ENCODE measurements around the gene NDUFB4. TPM values are rescaled to one million over a fixed set of nuclear protein-coding genes. Genes with fewer than 3 reads are reported as not detected.

The NDUFB4 gene
- total RNA-seq, result 100 to 1,000 TPM in 1 of 4 donors, 10 to 100 TPM in 3; 46.9 to 128 (median 87.8) TPM

DNA sequence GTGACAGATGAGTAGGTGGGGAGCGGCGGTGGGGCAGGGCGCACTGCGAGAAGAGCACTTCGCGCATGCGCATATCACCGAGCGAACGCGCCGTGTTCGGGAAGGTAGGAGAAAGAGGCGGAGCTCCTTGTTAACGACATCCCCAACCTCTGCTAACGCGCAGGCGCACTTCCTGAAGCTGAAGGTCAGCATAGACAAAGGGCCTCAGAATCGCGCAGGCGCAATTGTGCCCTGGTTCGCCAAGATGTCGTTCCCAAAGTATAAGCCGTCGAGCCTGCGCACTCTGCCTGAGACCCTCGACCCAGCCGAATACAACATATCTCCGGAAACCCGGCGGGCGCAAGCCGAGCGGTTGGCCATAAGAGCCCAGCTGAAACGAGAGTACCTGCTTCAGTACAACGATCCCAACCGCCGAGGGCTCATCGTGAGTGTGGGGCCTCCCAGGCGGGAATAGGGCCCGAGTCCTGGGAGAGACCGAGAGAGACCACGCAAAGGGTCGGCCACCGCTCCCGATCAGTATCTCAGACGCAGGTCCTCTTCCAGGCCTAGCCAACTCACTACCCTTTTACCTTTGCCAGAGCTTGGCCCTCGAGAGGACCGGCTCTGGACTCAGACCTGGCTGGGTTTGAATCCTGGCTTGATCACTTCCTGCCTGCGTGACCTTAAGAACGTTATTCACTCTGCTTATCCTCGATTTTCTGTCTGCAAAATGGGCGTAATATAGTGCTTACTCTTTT, at the start of gene NDUFB4:
NDUFB4 (plus strand) TSS at position 221 of the 737 bp plus-strand sequence; CDS start at position 245, 24 bp downstream.
- TF ChIP-seq, protein P1, sequence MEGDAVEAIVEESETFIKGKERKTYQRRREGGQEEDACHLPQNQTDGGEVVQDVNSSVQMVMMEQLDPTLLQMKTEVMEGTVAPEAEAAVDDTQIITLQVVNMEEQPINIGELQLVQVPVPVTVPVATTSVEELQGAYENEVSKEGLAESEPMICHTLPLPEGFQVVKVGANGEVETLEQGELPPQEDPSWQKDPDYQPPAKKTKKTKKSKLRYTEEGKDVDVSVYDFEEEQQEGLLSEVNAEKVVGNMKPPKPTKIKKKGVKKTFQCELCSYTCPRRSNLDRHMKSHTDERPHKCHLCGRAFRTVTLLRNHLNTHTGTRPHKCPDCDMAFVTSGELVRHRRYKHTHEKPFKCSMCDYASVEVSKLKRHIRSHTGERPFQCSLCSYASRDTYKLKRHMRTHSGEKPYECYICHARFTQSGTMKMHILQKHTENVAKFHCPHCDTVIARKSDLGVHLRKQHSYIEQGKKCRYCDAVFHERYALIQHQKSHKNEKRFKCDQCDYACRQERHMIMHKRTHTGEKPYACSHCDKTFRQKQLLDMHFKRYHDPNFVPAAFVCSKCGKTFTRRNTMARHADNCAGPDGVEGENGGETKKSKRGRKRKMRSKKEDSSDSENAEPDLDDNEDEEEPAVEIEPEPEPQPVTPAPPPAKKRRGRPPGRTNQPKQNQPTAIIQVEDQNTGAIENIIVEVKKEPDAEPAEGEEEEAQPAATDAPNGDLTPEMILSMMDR (IDR thresholded peaks at IDR 0.05; ENCODE audit: low read depth), result no peak

DNA sequence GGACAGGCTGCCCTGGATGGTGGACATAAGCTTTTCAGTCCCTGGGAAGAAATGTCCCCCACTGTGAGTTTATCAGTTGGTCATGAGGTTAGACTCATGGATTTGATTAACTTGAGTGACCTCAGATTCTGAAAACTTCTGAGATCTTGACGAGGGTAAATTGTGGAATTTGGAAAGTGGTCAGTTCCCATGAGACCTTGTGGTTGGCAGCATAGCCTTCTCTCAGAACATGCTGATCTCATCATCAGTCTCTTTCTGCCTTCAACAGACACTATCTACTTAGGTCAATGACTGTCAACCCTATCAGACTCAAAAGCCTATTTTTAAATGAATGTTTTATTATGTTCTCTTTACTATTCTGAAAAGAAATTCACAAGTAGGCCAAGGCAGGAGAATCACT, 45.6 kb upstream of the NDUFB4 start:
- TF ChIP-seq, protein P1 (IDR thresholded peaks at IDR 0.05; ENCODE audit: low read depth), result no peak

DNA sequence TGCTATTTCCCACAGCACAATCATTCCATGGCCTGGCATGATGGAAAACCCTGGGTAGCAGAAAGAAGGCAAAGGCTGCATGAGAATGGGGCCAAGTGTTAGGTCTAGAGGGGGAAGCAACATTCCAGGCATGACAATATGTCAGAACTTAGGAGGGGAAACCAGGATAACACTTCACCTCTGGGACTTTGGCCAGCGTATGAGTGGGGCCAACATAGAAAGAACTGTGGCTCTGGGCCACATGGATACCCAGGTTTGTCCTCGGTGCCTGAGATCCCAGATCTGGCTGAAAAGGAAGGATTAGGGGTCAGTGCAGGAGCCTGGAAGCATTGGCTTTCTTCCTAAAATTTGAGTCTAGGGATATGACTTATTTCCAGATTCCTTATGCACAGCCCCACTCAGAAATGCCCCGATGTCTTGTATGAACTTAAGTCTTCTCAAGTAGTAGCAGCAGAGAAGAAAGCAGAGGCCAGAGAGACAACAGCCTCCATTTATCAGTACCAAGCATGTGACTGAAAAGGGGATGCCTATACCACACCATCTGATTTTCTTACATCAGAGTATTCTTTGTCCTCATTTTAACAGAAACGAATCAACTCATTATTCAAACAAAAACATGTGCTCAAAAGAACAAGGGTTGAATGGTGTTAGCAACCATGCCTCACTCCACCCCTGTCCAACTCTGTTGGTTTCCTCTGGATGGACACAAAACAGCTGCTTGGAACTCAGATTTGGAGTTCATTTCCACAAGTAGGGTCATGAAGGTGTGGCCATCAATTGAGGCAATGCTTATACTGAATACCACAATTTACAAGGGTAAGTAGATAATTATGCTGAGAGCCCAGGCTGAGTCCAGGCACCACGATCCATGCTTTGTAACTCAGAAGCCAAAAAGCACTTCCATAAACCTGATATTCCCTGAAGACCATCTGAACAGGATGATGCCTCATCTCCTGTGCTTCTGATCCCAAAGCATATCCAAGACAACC, 43.7 kb upstream of the NDUFB4 start:
- TF ChIP-seq, protein P1 (IDR thresholded peaks at IDR 0.05; ENCODE audit: low read depth), result no peak

DNA sequence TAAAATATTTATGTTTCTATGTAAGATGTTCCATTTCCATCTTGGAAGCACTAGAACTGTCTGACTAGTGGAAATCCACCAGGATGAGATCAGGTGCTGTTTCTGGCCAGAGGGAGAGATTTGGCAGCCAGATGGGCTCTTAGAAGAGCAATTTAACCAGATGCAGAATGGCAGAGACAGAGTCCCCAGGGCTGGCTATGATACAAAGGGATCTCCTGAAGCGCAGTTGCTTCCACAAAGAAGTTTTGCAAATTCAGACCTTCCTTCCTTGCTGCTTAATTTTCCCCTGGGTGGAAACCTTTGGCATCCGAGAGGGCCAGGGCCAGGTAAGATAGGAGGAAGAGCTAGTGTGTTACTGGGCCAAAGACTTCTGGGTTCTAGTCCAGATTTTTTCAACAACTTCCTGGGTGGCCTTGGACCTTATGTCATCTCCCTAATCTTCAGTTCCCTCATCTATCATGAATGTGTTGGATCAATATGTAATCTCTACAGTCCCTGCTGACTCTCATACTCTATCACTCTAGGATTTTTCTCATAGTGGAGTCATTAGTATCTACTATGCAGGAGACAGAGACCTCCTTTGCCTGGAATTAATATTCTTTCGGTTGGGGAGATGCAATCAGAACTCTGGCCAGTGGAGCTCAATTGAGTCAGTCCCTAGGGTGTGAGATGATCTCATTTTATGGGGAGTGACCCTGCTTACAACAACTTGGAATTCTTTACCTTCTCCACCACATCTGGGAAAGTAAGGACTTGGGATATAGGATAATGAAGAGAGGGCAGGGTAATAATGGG, 41.1 kb upstream of the NDUFB4 start:
- TF ChIP-seq, protein P1 (IDR thresholded peaks at IDR 0.05; ENCODE audit: low read depth), result no peak

DNA sequence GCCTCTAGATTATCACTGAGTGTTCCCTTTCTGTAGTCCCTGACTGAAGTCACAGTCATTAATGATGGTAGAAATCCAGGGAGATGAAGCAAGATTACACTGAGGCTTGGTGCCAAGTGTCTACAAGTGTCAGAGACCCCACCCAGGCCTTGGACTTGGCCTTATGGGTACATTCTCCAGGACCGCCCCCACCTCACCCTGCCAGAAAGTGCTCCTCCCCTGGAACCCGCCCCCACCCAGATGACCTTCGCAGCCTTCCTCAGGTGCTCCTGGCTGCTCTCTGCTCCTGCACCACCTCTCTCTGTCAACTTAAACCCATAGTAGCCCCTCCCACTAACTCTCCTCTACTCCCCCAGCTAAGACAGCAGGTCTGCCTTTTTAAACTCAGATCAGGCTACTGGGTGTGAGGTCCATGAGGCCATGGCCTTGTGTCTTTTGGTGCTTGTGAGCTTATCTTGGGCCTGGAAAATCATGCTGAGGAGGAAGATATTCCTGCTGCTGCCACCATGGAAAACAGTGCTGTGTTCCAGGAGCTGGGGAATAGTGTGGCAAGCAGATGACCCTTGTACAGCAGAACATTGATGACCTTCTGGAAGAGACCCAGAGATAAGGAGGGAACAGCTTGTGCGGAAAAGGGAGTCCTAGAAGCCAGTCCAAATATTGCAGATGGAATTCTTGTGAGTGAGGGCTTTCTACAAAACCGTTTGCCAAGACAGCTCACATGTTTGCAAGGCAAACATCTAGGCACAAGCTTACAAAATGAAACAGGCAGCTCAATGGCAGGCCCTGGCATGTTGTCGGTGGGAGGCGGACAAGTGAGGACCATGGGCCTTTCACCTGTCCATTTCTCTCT, 40.3 kb upstream of the NDUFB4 start:
- TF ChIP-seq, protein P1 (IDR thresholded peaks at IDR 0.05; ENCODE audit: low read depth), result no peak

DNA sequence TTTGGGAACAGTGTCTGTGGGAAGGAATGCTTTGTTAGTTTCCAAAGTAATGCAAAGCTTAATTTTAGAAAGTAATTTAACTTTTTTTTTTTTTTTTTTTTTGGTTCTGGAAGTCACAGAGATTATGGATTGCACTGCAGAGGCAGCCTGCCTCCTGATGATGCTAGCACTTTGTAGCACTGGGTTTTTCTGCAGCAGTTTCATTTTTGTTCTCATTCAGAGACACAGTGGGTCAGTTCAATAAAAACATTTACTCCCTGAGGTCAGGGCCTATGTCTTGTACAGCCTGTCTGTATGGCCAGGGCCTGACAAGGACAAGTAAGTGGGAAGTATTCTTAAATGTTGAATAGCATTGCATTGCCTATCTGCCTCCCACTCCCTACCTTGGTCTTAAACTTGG, 39.0 kb upstream of the NDUFB4 start:
- TF ChIP-seq, protein P1 (IDR thresholded peaks at IDR 0.05; ENCODE audit: low read depth), result no peak

Measured in subcutaneous adipose tissue (tissue), 4 donors.